Measurements from ENCODE around the gene RGCC.

DNA sequence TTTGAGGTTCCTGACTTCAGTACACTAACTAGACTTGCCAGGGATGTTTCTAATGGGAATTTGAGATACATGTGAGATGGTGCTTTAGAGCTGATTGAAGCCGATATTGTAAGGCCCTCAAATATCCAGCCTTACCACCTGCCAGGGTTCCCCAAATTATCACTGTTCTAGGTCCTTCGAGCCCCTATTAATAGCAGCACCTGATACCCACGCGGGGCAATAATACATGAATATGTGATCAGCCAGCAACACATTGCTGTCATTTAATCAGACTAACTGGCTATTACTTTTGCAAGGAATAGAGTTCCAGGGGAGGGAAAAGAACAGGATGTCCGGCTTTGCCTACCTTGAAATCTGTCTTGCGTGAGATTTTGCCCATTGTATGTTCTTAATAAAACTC is 5.1 kb downstream of the RGCC start:
- TF ChIP-seq, protein P1, sequence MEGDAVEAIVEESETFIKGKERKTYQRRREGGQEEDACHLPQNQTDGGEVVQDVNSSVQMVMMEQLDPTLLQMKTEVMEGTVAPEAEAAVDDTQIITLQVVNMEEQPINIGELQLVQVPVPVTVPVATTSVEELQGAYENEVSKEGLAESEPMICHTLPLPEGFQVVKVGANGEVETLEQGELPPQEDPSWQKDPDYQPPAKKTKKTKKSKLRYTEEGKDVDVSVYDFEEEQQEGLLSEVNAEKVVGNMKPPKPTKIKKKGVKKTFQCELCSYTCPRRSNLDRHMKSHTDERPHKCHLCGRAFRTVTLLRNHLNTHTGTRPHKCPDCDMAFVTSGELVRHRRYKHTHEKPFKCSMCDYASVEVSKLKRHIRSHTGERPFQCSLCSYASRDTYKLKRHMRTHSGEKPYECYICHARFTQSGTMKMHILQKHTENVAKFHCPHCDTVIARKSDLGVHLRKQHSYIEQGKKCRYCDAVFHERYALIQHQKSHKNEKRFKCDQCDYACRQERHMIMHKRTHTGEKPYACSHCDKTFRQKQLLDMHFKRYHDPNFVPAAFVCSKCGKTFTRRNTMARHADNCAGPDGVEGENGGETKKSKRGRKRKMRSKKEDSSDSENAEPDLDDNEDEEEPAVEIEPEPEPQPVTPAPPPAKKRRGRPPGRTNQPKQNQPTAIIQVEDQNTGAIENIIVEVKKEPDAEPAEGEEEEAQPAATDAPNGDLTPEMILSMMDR (IDR thresholded peaks at IDR 0.05) = no peak
- TF ChIP-seq POLR2A (IDR thresholded peaks at IDR 0.05) = no peak

All from breast epithelium (tissue), 3 donors.